Mesendoderm (in vitro differentiated cells): Measurements from ENCODE around the gene ASTL.

Experiments used
- DNase-seq: peaks from one replicate; pipeline ENCODE4 v3.0.0; 2013
- H2AK5ac ChIP-seq: 2 replicates; pipeline ENCODE4 v1.6.1; 2013; ENCODE audit warnings: low read length, inconsistent platforms
- H2BK120ac ChIP-seq: 2 replicates; pipeline ENCODE4 v1.6.1; 2013; ENCODE audit warnings: low read depth, mild to moderate bottlenecking, low read length, moderate library complexity, mixed read lengths
- H2BK15ac ChIP-seq: replicated peaks from 2 replicates; pipeline ENCODE4 v1.6.1; 2013; ENCODE audit warnings: low read depth, mild to moderate bottlenecking, moderate library complexity
- H2BK5ac ChIP-seq: 2 replicates; pipeline ENCODE4 v1.6.1; 2013; ENCODE audit warnings: low read length, inconsistent platforms
- H3K18ac ChIP-seq: 2 replicates; pipeline ENCODE4 v1.6.1; 2013; ENCODE audit warnings: mild to moderate bottlenecking, low read length, mixed read lengths
- H3K23ac ChIP-seq: one replicate; pipeline ENCODE4 v1.6.1; 2013; ENCODE audit warnings: low read length
- H3K27ac ChIP-seq: 2 replicates; pipeline ENCODE4 v1.5.1; 2013; ENCODE audit warnings: low read depth, mild to moderate bottlenecking, inconsistent platforms, low read length, moderate library complexity
- H3K27me3 ChIP-seq: 2 replicates; pipeline ENCODE4 v1.6.1; 2013; ENCODE audit warnings: low read length, control low read depth, mild to moderate bottlenecking, inconsistent platforms; ENCODE audit not compliant: insufficient read depth, poor library complexity
- H3K36me3 ChIP-seq: 2 replicates; pipeline ENCODE4 v1.6.1; 2013; ENCODE audit warnings: low read length, inconsistent platforms; ENCODE audit not compliant: control insufficient read depth, insufficient read depth
- H3K4ac ChIP-seq: one replicate; pipeline ENCODE4 v1.6.1; 2013; ENCODE audit warnings: low read depth, mild to moderate bottlenecking, low read length, moderate library complexity
- H3K4me1 ChIP-seq: 2 replicates; pipeline ENCODE4 v1.6.1; 2013; ENCODE audit warnings: low read depth, low read length, inconsistent platforms; ENCODE audit not compliant: control insufficient read depth
- H3K4me2 ChIP-seq: 2 replicates; pipeline ENCODE4 v1.6.1; 2013; ENCODE audit warnings: low read length
- H3K4me3 ChIP-seq: 2 replicates; pipeline ENCODE4 v1.5.1; 2013; ENCODE audit warnings: mild to moderate bottlenecking, low read length
- H3K56ac ChIP-seq: one replicate; pipeline ENCODE4 v1.6.1; 2013; ENCODE audit warnings: low read length
- H3K79me1 ChIP-seq: 2 replicates; pipeline ENCODE4 v1.6.1; 2013; ENCODE audit warnings: low read length, inconsistent platforms
- H3K79me2 ChIP-seq: 2 replicates; pipeline ENCODE4 v1.6.1; 2013; ENCODE audit warnings: mild to moderate bottlenecking, low read length; ENCODE audit not compliant: control insufficient read depth, insufficient read depth
- H3K9ac ChIP-seq: 2 replicates; pipeline ENCODE4 v1.6.1; 2013; ENCODE audit warnings: low read length, inconsistent platforms
- H4K5ac ChIP-seq: one replicate; pipeline ENCODE4 v1.6.1; 2013; ENCODE audit warnings: low read length
- H4K8ac ChIP-seq: one replicate; pipeline ENCODE4 v1.6.1; 2013; ENCODE audit warnings: low read depth, mild to moderate bottlenecking, control low read depth, low read length, moderate library complexity
- WGBS: extraction: QIAGEN DNeasy Blood & Tissue Kit; methylation state at CpG from one replicate; pipeline ENCODE4 v1.1.7; 2013; ENCODE audit warnings: low lambda C conversion rate, missing lambda C conversion rate; ENCODE audit not compliant: insufficient coverage; ENCODE audit errors: extremely low coverage; 5-methylcytosine and 5-hydroxymethylcytosine counted together

Gene ASTL

DNA sequence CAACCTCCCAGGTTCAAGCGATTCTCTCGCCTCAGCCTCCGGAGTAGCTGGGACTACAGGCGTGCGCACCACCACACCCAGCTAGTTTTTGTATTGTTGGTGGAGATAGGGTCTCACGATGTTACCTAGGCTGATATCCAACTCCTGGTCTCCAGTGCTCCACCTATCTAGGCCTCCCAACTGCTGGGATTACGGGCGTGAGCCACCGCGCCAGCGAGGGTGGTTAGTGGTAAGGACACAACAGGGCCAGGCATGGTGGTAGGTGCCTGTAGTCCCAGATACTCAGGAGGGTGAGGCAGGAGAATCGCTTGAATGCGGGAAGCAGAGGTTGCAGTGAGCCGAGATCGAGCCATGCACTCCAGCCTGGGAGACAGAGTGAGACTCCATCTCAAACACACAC, 33.5 kb upstream of the ASTL start:
- Histone ChIP-seq H3K4me3 (no peak overlapping the region), H3K36me3 (no peaks in the 10 kb centered on the region), H3K79me1 (no peaks in the 10 kb centered on the region), H3K9ac (no peak overlapping the region), H3K18ac (no peak overlapping the region), H2BK5ac (no peak overlapping the region), H3K4me2 (no peak overlapping the region), H3K79me2 (no peaks in the 10 kb centered on the region), H3K27me3 (no peaks in the 10 kb centered on the region), H2BK15ac (no peak overlapping the region), H3K27ac (no peak overlapping the region), H4K8ac (no peak overlapping the region), H3K4ac (no peak overlapping the region), H2BK120ac (no peak overlapping the region), H2AK5ac (no peak overlapping the region), H3K23ac (no peak overlapping the region), H3K4me1 (no peaks in the 10 kb centered on the region), H3K56ac (no peak overlapping the region), H4K5ac (no peak overlapping the region)
- DNase-seq = no peak
- whole genome bisulfite sequencing = no CpG with 5 or more reads among the region's 15 CpGs

DNA sequence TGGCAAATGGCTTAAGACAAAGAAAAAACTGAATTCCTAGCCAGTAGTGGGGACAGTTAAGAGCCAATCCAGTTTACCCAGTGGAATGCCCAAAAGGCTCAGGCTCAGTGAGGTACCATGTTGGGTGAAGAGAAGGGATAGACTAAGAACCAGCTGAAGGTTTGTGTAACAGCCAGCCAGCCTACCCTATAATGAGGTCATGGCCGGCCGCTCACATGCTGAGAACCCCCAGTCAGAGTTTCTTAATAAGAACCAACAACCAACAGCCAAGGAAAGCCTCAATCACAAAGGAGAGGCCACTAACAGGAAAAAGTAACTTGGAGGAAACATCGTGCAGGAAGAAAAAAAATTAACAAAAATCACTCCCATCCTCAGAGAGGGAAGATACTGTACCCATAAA, 32.3 kb upstream of the ASTL start:
- no peaks in the 10 kb centered on the region for H3K4me1 ChIP-seq
- no peak overlapping the region for H3K4me2 ChIP-seq
- H2BK5ac ChIP-seq = no peak overlapping the region
- no peaks in the 10 kb centered on the region for H3K36me3 ChIP-seq
- no peak overlapping the region for H4K8ac ChIP-seq
- no peaks in the 10 kb centered on the region for H3K79me2 ChIP-seq
- H4K5ac ChIP-seq = no peak overlapping the region
- H2BK120ac ChIP-seq = no peak overlapping the region
- H3K79me1 ChIP-seq = no peaks in the 10 kb centered on the region
- H3K4me3 ChIP-seq = no peak overlapping the region
- no peak overlapping the region for H2AK5ac ChIP-seq
- H3K9ac ChIP-seq = no peak overlapping the region
- H3K27ac ChIP-seq = no peak overlapping the region
- H3K18ac ChIP-seq = no peak overlapping the region
- H3K56ac ChIP-seq = no peak overlapping the region
- no peaks in the 10 kb centered on the region for H3K27me3 ChIP-seq
- H3K4ac ChIP-seq = no peak overlapping the region
- no peak overlapping the region for H3K23ac ChIP-seq
- H2BK15ac ChIP-seq = no peak overlapping the region
- no CpG with 5 or more reads among the region's 3 CpGs for WGBS
- no peak for DNase-seq

DNA sequence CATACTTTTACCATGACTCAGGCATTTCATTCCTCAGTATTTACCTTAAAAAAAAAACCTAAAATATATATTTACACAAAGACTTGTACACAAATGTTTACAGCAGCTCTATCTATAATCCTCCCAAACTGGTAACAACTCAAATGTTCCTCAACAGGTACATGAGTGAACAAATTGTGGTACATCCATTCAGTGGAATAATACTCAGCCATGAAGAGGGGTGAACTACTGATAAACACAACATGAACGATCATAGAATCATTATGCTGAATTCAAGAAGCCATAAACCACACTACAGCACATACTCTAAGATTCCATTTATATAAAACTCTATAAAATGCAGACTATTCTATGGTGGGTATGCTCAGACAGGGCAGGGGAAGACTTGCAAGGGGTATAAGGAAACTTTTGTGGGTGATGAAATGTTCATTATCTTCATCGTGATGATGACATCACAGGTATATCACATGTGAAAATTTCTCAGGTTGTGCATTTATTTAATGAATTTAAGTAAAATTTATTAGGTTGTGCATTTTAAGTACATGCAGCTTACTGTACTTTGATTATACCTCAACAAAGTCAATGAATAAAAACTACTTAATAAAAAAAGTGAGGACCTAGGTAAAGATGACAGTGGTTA, 31.7 kb upstream of the ASTL start:
- no peaks in the 10 kb centered on the region for H3K4me1 ChIP-seq
- no peak overlapping the region for H3K27ac ChIP-seq
- H3K27me3 ChIP-seq = no peaks in the 10 kb centered on the region
- H3K9ac ChIP-seq = no peak overlapping the region
- no peak overlapping the region for H3K18ac ChIP-seq
- H3K36me3 ChIP-seq = no peaks in the 10 kb centered on the region
- no peak overlapping the region for H3K23ac ChIP-seq
- no peak overlapping the region for H3K4me3 ChIP-seq
- no peak overlapping the region for H2BK15ac ChIP-seq
- no peaks in the 10 kb centered on the region for H3K79me2 ChIP-seq
- no peak overlapping the region for H3K4me2 ChIP-seq
- H2BK5ac ChIP-seq = no peak overlapping the region
- no peak overlapping the region for H3K4ac ChIP-seq
- no peaks in the 10 kb centered on the region for H3K79me1 ChIP-seq
- WGBS = no CpG with 5 or more reads among the region's 2 CpGs
- no peak overlapping the region for H3K56ac ChIP-seq
- H4K8ac ChIP-seq = no peak overlapping the region
- H2BK120ac ChIP-seq = no peak overlapping the region
- no peak overlapping the region for H4K5ac ChIP-seq
- no peak for DNase-seq
- no peak overlapping the region for H2AK5ac ChIP-seq

DNA sequence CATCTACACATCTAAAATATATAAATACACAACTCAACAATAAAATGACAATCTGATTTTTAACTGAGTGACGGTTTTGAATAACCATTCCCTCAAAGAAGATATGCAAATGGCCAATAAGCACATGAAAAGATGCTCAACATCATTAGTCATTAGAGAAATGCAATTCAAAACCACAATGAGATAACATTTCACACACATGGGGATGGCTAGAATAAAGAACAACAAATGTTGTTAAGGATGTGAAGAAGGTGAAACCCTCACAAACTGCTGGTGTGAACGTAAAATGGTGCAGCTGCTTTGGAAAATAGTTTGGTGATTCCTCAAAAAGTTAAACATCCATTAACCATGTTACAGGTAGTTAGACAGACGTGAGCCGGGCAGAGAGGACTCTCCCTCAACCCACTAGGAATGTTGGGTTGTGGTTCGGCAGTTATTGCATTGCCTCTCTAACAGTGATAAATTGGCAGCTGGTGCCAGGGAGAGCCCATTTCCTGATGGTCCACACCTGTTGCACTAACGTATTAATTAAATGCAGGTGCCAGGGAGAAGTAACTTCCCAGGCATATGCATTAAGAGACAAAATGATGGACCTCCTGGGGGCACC, 29.2 kb upstream of the ASTL start:
- Histone ChIP-seq H3K18ac (no peak overlapping the region), H3K79me2 (no peaks in the 10 kb centered on the region), H3K79me1 (no peaks in the 10 kb centered on the region), H2BK5ac (no peak overlapping the region), H2BK120ac (no peak overlapping the region), H3K23ac (no peak overlapping the region), H3K27ac (no peak overlapping the region), H3K4me3 (no peak overlapping the region), H3K27me3 (no peaks in the 10 kb centered on the region), H4K8ac (no peak overlapping the region), H2BK15ac (no peak overlapping the region), H3K56ac (no peak overlapping the region), H2AK5ac (no peak overlapping the region), H4K5ac (no peak overlapping the region), H3K9ac (no peak overlapping the region), H3K4me2 (no peak overlapping the region), H3K4me1 (no peaks in the 10 kb centered on the region), H3K4ac (no peak overlapping the region), H3K36me3 (no peaks in the 10 kb centered on the region)
- DNase-seq = no peak
- WGBS = no CpG with 5 or more reads among the region's 6 CpGs

DNA sequence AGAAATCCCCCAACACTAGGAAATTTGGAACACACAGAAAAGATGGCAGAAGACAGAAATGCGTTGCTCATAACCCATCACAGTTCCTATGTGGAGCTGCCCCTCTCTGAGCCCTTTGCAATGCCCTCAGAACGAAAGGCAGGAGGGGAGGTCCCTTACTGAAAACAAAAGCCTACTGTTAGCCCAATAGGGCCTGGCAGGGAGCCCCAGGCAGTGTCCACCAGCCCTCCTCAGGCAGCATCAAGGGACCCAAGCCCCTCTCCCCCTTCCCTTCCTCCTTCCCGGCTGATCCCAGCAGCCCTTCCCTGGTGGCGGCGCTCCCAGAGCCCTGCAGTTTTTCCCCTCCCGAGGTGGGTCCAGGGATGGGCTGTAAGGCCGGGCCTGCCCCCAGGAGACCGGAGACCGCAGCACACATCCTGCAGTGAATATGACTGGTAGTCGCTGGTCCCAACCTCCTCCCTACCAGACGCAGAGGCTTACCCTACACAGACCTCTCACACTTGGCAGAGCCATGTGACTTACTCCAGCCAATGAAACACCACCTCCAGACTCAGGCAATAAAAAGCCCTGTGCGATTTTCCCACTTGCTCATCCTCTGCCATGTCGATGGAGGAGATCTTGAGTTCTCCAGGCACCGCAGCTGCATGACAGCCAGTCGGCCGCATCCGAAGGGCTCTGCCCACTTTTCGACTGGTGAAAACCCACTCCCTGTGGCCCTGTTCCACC, 26.3 kb upstream of the ASTL start:
- WGBS = no CpG with 5 or more reads among the region's 18 CpGs
- Histone ChIP-seq H2BK5ac (no peak overlapping the region), H4K5ac (no peak overlapping the region), H3K4ac (no peak overlapping the region), H3K79me1 (no peaks in the 10 kb centered on the region), H3K4me2 (no peak overlapping the region), H2BK15ac (no peak overlapping the region), H3K79me2 (no peaks in the 10 kb centered on the region), H2BK120ac (no peak overlapping the region), H4K8ac (no peak overlapping the region), H3K4me3 (no peak overlapping the region), H2AK5ac (no peak overlapping the region), H3K27me3 (no peaks in the 10 kb centered on the region), H3K56ac (no peak overlapping the region), H3K4me1 (no peaks in the 10 kb centered on the region), H3K18ac (no peak overlapping the region), H3K27ac (no peak overlapping the region), H3K23ac (no peak overlapping the region), H3K36me3 (no peaks in the 10 kb centered on the region), H3K9ac (no peak overlapping the region)
- DNase-seq = peak; percentile 75
